Esophagus (tissue), 2 donors: Measurements from ENCODE around the gene IFITM5. TPM values are rescaled to one million over a fixed set of nuclear protein-coding genes. Genes with fewer than 3 reads are reported as not detected.
"Not testable (repeated sequence)": the region's sequence is repeated elsewhere in the genome, so short reads cannot be mapped to it uniquely, and the experiment has no call there.

Experiments
- H3K27ac ChIP-seq, 2 donors: one replicate each; pipeline ENCODE4 v1.5.1; 2013; ENCODE audit warnings: low read depth in 2 of 2, mild to moderate bottlenecking in 2 of 2, inconsistent platforms in 1 of 2, low read length in 1 of 2, moderate library complexity in 1 of 2
- H3K27me3 ChIP-seq, 2 donors: one replicate each; pipeline ENCODE4 v1.6.1; 2013; ENCODE audit warnings: low read length in 2 of 2, control low read depth in 1 of 2, mild to moderate bottlenecking in 1 of 2; ENCODE audit not compliant: insufficient read depth in 2 of 2, control insufficient read depth in 1 of 2
- H3K36me3 ChIP-seq, 2 donors: one replicate each; pipeline ENCODE4 v1.6.1; 2013; ENCODE audit warnings: low read length in 1 of 2; ENCODE audit not compliant: control insufficient read depth in 2 of 2, insufficient read depth in 2 of 2
- H3K4me1 ChIP-seq, 2 donors: one replicate each; pipeline ENCODE4 v1.6.1; 2013; ENCODE audit warnings: low read length in 1 of 2; ENCODE audit not compliant: control insufficient read depth in 2 of 2, insufficient read depth in 2 of 2
- H3K4me3 ChIP-seq, 2 donors: one replicate each; pipeline ENCODE4 v1.5.1; 2013; ENCODE audit warnings: low read length in 2 of 2, mild to moderate bottlenecking in 2 of 2, low read depth in 1 of 2, moderate library complexity in 1 of 2
- H3K9me3 ChIP-seq, 2 donors: one replicate each; pipeline ENCODE4 v1.6.1; 2013; ENCODE audit warnings: mild to moderate bottlenecking in 2 of 2, low read depth in 1 of 2, low read length in 1 of 2, moderate library complexity in 1 of 2; ENCODE audit not compliant: control insufficient read depth in 2 of 2, insufficient read depth in 1 of 2
- WGBS, 2 donors: extraction: QIAGEN DNeasy Blood & Tissue Kit; methylation state at CpG; one replicate each; pipeline ENCODE4 v1.1.7; 2013; 5-methylcytosine and 5-hydroxymethylcytosine counted together
- polyA plus RNA-seq, 2 donors: library from polyadenylated mRNA; stranded (reverse); fragments of 200-250 nt; gene quantifications; one replicate each; pipeline ENCODE4 v1.2.3, GENCODE V29; 2013
- donor health status: healthy with polysubstance abuse.
- donor health status: Bipolar disorder and iron deficiency.

IFITM5 gene
- polyA plus RNA-seq, 2 donors: not detected

DNA sequence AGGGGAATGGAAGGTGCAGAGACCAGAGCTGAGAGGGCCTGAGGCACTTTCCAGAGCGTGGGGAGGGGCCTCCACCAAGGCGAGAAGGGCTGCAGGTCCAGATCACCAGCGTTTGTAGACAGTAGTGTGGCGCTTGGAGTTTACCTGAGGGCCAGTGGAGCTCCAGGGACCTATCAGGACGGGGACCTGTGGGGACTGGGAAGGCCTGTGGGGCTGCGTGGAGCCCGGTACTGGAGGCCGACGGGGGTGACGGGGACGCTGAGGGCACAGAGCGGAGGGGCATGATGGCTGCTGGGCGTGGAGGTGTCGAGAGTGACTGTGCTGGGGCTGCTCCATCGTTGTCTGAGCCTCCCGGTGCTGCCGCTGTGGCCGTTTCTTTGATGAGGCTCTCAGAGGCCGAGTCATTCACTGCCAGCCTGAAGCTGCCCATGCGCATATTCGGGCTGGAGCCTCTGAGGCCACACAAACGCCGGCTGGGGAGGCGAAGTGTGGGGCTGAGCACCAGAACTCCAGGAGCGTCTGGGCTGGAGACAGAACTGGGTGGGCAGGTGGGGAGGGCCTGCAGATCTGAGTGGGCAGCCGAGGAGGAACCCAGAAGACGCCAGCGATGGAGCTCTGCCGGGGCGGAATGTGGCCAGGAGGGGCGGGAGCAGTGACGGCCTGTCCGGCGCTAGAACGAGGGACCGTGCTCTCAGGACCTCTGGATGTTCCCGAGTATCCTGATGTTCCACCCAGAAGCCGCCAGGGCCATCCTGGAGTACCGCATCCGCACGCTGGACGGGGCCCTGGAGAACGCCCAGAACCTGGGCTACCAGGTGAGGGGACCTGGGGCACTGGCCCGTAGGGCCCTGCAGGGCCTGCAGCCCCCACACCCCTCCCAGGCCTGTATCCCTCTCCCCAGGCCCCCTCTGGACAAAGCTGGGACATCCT, 7.8 kb downstream of the IFITM5 start:
- Histone ChIP-seq H3K4me1 (peaks cover 4 to 13% of the 10 kb centered on the region in 2 donors), H3K36me3 (peaks cover 0 to 15% of the 10 kb centered on the region in 2 donors), H3K9me3 (no peaks in the 10 kb centered on the region), H3K27ac (no peak overlapping the region), H3K4me3 (no peak overlapping the region), H3K27me3 (no peaks in the 10 kb centered on the region)
- WGBS, 2 donors: 89% methylated on average over 44 of the region's 44 CpGs

DNA sequence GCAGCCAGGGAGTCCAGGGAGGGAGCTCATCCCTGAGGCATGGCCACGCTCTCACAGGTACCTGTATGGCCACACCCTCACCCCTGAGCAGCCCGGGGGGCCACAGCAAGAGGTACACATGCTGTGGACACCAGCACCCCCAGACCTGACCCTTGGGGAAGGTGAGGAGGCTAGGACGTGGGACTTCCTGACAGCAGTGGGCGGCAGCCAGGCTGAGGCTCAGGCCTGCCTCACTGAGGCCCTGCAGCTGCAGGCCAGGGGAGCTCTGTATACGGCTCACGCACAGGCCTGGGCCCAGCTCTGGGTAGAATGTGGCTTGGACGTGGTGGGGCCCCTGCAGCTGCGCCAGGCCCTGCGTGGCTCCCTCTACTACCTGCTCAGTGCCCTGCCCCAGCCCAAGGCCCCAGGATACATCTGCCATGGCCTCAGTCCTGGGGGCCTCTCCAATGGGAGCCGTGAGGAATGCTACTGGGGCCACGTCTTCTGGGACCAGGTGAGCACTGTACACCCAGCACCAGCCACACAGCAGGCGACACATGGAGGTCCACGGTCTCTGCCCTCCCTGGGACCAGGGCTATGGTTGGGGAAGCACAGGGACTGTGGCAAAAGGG, 8.6 kb downstream of the IFITM5 start:
- Histone ChIP-seq H3K9me3 (no peaks in the 10 kb centered on the region), H3K36me3 (peaks cover 0 to 15% of the 10 kb centered on the region in 2 donors), H3K4me1 (peaks cover 4 to 13% of the 10 kb centered on the region in 2 donors), H3K27ac (no peak overlapping the region), H3K27me3 (no peaks in the 10 kb centered on the region), H3K4me3 (no peak overlapping the region)
- WGBS, 2 donors: 85 to 86% methylated on average over 13 of the region's 13 CpGs

DNA sequence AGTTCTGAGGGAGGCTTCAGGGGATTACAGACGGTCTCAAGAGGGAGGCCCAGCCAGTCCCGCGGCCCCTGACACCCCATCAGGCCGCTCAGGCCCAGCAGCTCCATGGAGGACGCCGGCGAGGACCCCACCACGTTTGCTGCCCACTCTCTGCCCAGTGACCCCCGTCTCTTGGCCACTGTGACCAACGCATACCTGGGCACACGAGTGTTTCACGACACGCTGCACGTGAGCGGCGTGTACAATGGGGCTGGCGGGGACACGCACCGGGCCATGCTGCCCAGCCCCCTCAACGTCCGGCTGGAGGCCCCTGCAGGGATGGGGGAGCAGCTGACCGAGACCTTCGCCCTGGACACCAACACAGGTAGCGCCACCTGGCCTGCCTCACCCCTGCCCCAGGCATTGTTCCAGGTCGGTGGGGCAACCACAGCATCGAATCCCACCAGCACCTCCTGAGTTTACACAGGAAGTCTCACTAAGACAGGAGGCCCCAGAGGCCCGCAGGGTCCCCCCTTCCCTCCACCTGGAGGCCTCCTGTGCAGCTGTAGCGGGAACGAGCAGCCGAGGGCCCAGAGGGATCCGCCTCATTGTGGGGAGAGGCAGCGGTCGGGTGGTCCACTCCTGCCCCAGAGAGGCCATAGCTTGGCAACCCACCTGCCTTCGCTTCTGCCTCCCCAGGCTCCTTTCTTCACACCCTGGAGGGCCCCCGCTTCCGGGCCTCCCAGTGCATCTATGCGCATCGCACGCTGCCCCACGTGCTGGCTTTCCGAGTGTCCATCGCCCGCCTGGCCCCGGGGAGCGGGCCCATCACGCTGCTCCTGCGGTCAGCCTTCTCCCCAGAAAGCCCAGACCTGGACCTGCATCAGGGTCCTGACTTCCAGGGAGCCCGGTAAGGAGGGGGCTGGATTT, 9.4 kb downstream of the IFITM5 start:
- H3K27me3 ChIP-seq: no peaks in the 10 kb centered on the region
- no peak overlapping the region for H3K27ac ChIP-seq
- H3K9me3 ChIP-seq: no peaks in the 10 kb centered on the region
- H3K4me1 ChIP-seq: peaks cover 4 to 13% of the 10 kb centered on the region in 2 donors
- 79 to 85% methylated on average over 48 of the region's 48 CpGs for WGBS, 2 donors
- H3K36me3 ChIP-seq: peaks cover 0 to 15% of the 10 kb centered on the region in 2 donors
- H3K4me3 ChIP-seq: peak overlapping the region; percentile 14 to 48

DNA sequence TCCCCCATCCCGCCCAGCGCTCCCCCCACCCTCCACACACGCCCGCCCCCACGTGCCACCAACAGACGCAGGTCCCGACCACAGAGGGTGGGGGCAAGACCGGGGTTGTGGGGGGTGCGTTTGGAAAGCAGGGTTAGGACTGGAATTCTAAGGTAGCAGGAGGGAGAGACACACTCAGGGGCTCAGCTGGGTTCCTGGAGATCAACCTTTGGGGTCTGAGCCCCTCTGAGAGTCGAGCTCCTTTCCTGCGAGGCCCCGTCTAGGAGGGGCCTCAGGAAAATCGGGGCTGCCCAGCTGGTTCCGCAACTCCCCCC, 10.0 kb downstream of the IFITM5 start:
- WGBS, 2 donors: 16 to 22% methylated on average over 9 to 14 of the region's 14 CpGs
- Histone ChIP-seq H3K36me3 (peaks cover 0 to 15% of the 10 kb centered on the region in 2 donors), H3K9me3 (no peaks in the 10 kb centered on the region), H3K4me3 (peak overlapping the region; percentile 14 to 48), H3K4me1 (peaks cover 4 to 13% of the 10 kb centered on the region in 2 donors), H3K27ac (no peak overlapping the region), H3K27me3 (no peaks in the 10 kb centered on the region)

DNA sequence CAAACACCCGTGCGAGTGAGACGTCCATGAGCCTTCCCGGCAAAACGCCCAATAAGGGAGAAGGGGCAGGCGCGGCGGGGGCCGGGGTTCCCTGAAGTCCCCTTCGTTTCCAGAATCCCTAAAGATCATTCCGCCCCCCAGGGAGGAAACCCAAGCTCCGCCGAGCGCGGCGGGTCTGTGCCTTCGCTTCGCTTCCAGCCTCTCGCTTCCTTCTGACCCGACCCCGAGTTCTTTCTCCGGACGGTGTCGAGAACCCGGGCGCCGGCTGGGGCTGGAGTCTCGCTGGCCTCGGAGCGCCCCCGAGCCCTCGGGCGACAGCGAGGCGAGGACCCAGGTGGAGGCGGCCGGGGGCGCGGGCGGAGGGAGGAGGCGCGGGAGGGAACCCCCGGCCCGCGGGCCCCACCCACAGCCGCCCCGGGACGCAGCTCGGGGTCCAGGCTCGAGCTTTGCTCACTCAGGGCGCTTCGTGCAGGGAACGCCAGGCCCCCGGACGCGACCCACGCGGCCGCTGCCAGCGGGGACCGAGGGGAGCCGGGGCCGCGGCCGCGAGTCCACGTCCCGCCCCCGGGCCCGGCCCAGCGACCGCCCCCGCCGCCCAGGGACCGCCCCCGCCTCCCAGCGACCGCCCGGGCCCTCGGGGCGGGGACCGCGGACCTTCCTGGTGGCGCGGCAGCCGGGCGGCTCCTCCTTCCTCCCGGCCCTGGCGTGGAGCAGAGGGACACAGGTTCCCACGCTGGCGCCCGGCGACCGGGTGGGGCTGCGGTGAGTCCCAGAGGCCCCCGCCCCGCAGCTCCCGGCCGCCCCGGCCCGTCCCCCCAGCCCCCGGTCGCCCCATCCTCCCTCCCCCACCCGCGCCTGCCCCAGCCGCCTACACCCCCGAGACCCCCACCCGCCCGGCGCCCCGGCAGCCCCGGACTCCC, 10.6 kb downstream of the IFITM5 start, which contains the start of gene PGGHG:
PGGHG (plus strand) TSS at position 649 of the 920 bp plus-strand sequence. CDS start 691 bp downstream, outside the sequence.
- Histone ChIP-seq H3K9me3 (no peaks in the 10 kb centered on the region), H3K36me3 (peaks cover 0 to 9% of the 10 kb centered on the region in 2 donors), H3K27ac (peak within 1 kb of the TSS; percentile 8 to 21), H3K27me3 (no peaks in the 10 kb centered on the region), H3K4me1 (peaks cover 4 to 13% of the 10 kb centered on the region in 2 donors), H3K4me3 (peak within 1 kb of the TSS; percentile 48 to 55)
- WGBS, 2 donors: 1% methylated on average over 67 to 112 of the region's 112 CpGs

DNA sequence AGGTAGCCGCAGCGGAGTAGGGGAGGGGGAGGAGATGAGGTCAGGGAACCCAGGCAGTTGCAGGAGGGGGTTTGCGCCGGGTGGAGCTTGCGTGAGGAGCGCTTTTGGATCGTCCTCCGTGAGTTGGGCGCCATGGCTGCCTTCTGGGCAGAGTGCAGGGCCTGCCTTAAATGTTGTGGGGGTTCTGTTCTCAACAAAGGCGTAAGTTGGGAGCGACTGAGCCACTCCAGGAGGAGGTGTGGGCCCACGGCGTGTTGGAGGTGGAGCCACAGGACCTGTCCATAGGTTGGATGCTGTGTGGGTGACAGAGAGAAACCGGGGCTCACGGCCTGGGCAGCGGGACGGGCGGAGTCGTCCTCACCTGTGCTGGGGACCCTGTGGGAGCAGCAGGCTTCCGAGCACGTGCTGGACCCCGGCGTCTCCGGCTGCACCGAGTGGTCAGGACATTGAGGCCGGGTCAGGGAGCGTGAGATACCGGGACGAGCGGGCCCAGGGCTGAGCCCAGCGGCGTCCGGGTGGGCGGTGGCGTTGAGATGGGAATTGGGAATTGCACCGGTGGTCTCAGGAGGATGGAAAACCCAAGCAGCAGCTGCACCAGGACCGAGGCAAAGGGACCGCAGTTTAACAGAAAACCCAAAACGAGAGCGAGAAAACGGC, 11.4 kb downstream of the IFITM5 start:
- Histone ChIP-seq H3K27ac (peak overlapping the region; percentile 8 to 21), H3K4me1 (peaks cover 4 to 13% of the 10 kb centered on the region in 2 donors), H3K36me3 (peaks cover 0 to 9% of the 10 kb centered on the region in 2 donors), H3K27me3 (no peaks in the 10 kb centered on the region), H3K9me3 (no peaks in the 10 kb centered on the region), H3K4me3 (peak overlapping the region; percentile 48 to 55)
- 16% methylated on average over 39 to 41 of the region's 41 CpGs for WGBS, 2 donors

DNA sequence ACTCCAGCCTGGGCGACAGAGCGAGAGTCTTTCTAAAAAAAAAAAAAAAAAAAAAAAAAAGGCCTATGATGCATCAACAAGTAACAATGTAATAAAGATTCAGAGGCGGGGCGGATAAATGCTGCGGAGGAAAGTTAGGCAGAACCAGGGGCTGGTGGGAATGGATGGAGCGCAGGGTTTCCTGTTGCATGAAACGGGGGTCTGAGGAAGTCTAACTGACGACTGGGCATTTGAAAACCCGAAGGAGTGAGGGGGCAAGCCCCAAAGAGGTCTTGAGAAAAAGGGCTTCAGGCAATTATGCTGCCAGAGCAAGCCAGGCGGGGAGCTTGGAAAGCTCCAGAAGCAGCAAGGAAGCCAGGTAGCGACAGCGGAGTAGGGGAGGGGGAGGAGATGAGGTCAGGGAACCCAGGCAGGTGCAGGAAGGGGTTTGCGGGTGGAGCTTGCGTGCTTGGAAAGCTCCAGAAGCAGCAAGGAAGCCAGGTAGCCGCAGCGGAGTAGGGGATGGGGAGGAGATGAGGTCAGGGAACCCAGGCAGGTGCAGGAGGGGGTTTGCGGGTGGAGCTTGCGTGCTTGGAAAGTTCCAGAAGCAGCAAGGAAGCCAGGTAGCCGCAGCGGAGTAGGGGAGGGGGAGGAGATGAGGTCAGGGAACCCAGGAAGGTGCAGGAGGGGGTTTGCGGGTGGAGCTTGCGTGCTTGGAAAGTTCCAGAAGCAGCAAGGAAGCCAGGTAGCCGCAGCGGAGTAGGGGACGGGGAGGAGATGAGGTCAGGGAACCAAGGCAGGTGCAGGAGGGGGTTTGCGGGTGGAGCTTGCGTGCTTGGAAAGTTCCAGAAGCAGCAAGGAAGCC, 12.1 kb downstream of the IFITM5 start:
- not testable (repeated sequence) for H3K27me3 ChIP-seq, H3K27ac ChIP-seq, H3K9me3 ChIP-seq, H3K36me3 ChIP-seq, H3K4me3 ChIP-seq
- 60 to 67% methylated on average over 25 to 27 of the region's 27 CpGs for WGBS, 2 donors
- H3K4me1 ChIP-seq: peaks cover 4 to 13% of the 10 kb centered on the region in 2 donors

DNA sequence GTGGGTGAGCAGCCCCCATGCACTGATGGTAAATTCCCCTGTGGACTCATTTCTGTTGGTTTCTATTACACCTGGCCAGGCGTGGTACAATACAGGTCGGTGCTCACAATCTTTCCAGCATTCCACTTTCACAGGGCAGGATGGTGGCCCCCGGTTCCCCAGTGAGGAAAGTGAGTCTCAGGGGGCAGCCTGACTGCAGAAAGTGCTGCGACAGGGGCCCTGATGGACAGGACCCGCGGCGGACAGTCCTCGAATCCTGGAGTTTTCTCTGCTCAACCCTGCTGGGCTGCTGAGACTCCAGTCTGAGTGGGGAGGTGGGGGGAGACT, 13.5 kb downstream of the IFITM5 start:
- H3K27ac ChIP-seq: no peak overlapping the region
- peaks cover 0 to 10% of the 10 kb centered on the region in 2 donors for H3K27me3 ChIP-seq
- no peaks in the 10 kb centered on the region for H3K9me3 ChIP-seq
- H3K36me3 ChIP-seq: no peaks in the 10 kb centered on the region
- no peak overlapping the region for H3K4me3 ChIP-seq
- 74 to 84% methylated on average over 8 of the region's 8 CpGs for WGBS, 2 donors
- peaks cover 8 to 20% of the 10 kb centered on the region in 2 donors for H3K4me1 ChIP-seq
